Measurements from ENCODE around the gene MAP2K6.

The MAP2K6 gene

GRCh38 chr17:69423450-69423849 is 9.0 kb downstream of the MAP2K6 start:
- CTCF ChIA-PET, result no interaction called here
- POLR2A ChIA-PET, result interaction anchor here (1.5 kb wide), 1 partner anchor 9 kb away, joined by 6 read pairs; the partner anchor contains the start of gene MAP2K6
- TF ChIP-seq ELF4 (IDR thresholded peaks at IDR 0.05) (no peak), PKNOX1 (IDR thresholded peaks at IDR 0.05) (no peak), ZNF384 (IDR thresholded peaks at IDR 0.05) (no peak), HDGF (IDR thresholded peaks at IDR 0.05; ENCODE audit: borderline replicate concordance) (no peak), LEF1 (IDR thresholded peaks at IDR 0.05; ENCODE audit: borderline replicate concordance) (no peak), ARNT (IDR thresholded peaks at IDR 0.05) (no peak), L3MBTL2 (conservative IDR thresholded peaks at IDR 0.05) (no peak), SUZ12 (IDR thresholded peaks at IDR 0.05) (no peak), FOXA1 (IDR thresholded peaks at IDR 0.05) (no peak), SP1 (IDR thresholded peaks at IDR 0.05) (no peak), BHLHE40 (IDR thresholded peaks at IDR 0.05; ENCODE audit: borderline replicate concordance) (no peak), NFRKB (IDR thresholded peaks at IDR 0.05) (no peak)
- no peak for DNase-seq (ENCODE audit: extremely low spot score)

GRCh38 chr17:69424287-69425041 is 10.0 kb downstream of the MAP2K6 start:
- DNase-seq (ENCODE audit: extremely low spot score), result no peak
- CTCF ChIA-PET, result no interaction called here
- no peak for TF ChIP-seq HDGF (IDR thresholded peaks at IDR 0.05; ENCODE audit: borderline replicate concordance)
- no peak for TF ChIP-seq ARNT (IDR thresholded peaks at IDR 0.05)
- TF ChIP-seq L3MBTL2 (conservative IDR thresholded peaks at IDR 0.05), result no peak
- no peak for TF ChIP-seq FOXM1 (IDR thresholded peaks at IDR 0.05; ENCODE audit: borderline replicate concordance)
- no peak for TF ChIP-seq TARDBP (IDR thresholded peaks at IDR 0.05)
- TF ChIP-seq SP1 (IDR thresholded peaks at IDR 0.05), result no peak
- TF ChIP-seq BHLHE40 (IDR thresholded peaks at IDR 0.05; ENCODE audit: borderline replicate concordance), result no peak
- TF ChIP-seq ZNF384 (IDR thresholded peaks at IDR 0.05), result no peak
- no peak for TF ChIP-seq PKNOX1 (IDR thresholded peaks at IDR 0.05)
- no peak for TF ChIP-seq SUZ12 (IDR thresholded peaks at IDR 0.05)
- TF ChIP-seq NFRKB (IDR thresholded peaks at IDR 0.05), result no peak
- TF ChIP-seq ELF4 (IDR thresholded peaks at IDR 0.05), result no peak
- no peak for TF ChIP-seq FOXK2 (IDR thresholded peaks at IDR 0.05)
- no peak for TF ChIP-seq LEF1 (IDR thresholded peaks at IDR 0.05; ENCODE audit: borderline replicate concordance)
- TF ChIP-seq CTBP1 (IDR thresholded peaks at IDR 0.05; ENCODE audit: borderline replicate concordance), result no peak
- TF ChIP-seq FOXA1 (IDR thresholded peaks at IDR 0.05), result no peak
- POLR2A ChIA-PET, result interaction anchor here (1.5 kb wide), 1 partner anchor 10 kb away, joined by 6 read pairs; the partner anchor contains the start of gene MAP2K6

GRCh38 chr17:69425978-69426377 is 11.5 kb downstream of the MAP2K6 start:
- no peak for DNase-seq (ENCODE audit: extremely low spot score)
- TF ChIP-seq L3MBTL2 (conservative IDR thresholded peaks at IDR 0.05) (no peak), BHLHE40 (IDR thresholded peaks at IDR 0.05; ENCODE audit: borderline replicate concordance) (no peak), LEF1 (IDR thresholded peaks at IDR 0.05; ENCODE audit: borderline replicate concordance) (no peak), ARNT (IDR thresholded peaks at IDR 0.05) (no peak), SUZ12 (IDR thresholded peaks at IDR 0.05) (no peak), SP1 (IDR thresholded peaks at IDR 0.05) (no peak), ZNF384 (IDR thresholded peaks at IDR 0.05) (no peak), ELF4 (IDR thresholded peaks at IDR 0.05) (no peak), CTBP1 (IDR thresholded peaks at IDR 0.05; ENCODE audit: borderline replicate concordance) (no peak), TARDBP (IDR thresholded peaks at IDR 0.05) (no peak), HDGF (IDR thresholded peaks at IDR 0.05; ENCODE audit: borderline replicate concordance) (no peak), FOXM1 (IDR thresholded peaks at IDR 0.05; ENCODE audit: borderline replicate concordance) (no peak), FOXK2 (IDR thresholded peaks at IDR 0.05) (no peak), NFRKB (IDR thresholded peaks at IDR 0.05) (no peak)
- POLR2A ChIA-PET, result interaction anchor here (1.4 kb wide), 1 partner anchor 11 kb away, joined by 4 read pairs; the partner anchor contains the start of gene MAP2K6
- CTCF ChIA-PET, result no interaction called here

GRCh38 chr17:69427486-69428197 is 13.1 kb downstream of the MAP2K6 start:
- no peak for TF ChIP-seq HDGF (IDR thresholded peaks at IDR 0.05; ENCODE audit: borderline replicate concordance)
- no peak for TF ChIP-seq CTBP1 (IDR thresholded peaks at IDR 0.05; ENCODE audit: borderline replicate concordance)
- TF ChIP-seq LEF1 (IDR thresholded peaks at IDR 0.05; ENCODE audit: borderline replicate concordance), result no peak
- no peak for TF ChIP-seq FOXK2 (IDR thresholded peaks at IDR 0.05)
- no peak for TF ChIP-seq SP1 (IDR thresholded peaks at IDR 0.05)
- no peak for TF ChIP-seq FOXA1 (IDR thresholded peaks at IDR 0.05)
- no peak for TF ChIP-seq BHLHE40 (IDR thresholded peaks at IDR 0.05; ENCODE audit: borderline replicate concordance)
- TF ChIP-seq ELF4 (IDR thresholded peaks at IDR 0.05), result no peak
- ChIA-PET CTCF (no interaction called here), POLR2A (interaction anchor here (2.0 kb wide), 1 partner anchor 13 kb away, joined by 5 read pairs; the partner anchor contains the start of gene MAP2K6)

GRCh38 chr17:69428252-69428980 is 13.9 kb downstream of the MAP2K6 start:
- ChIA-PET CTCF (no interaction called here), POLR2A (interaction anchor here (2.0 kb wide), 1 partner anchor 14 kb away, joined by 5 read pairs; the partner anchor contains the start of gene MAP2K6)
- no peak for DNase-seq (ENCODE audit: extremely low spot score)
- TF ChIP-seq TARDBP (IDR thresholded peaks at IDR 0.05), result no peak
- TF ChIP-seq CTBP1 (IDR thresholded peaks at IDR 0.05; ENCODE audit: borderline replicate concordance), result no peak
- TF ChIP-seq BHLHE40 (IDR thresholded peaks at IDR 0.05; ENCODE audit: borderline replicate concordance), result no peak
- no peak for TF ChIP-seq FOXK2 (IDR thresholded peaks at IDR 0.05)
- TF ChIP-seq ELF4 (IDR thresholded peaks at IDR 0.05), result no peak
- no peak for TF ChIP-seq HDGF (IDR thresholded peaks at IDR 0.05; ENCODE audit: borderline replicate concordance)
- no peak for TF ChIP-seq FOXM1 (IDR thresholded peaks at IDR 0.05; ENCODE audit: borderline replicate concordance)
- TF ChIP-seq PKNOX1 (IDR thresholded peaks at IDR 0.05), result no peak
- no peak for TF ChIP-seq FOXA1 (IDR thresholded peaks at IDR 0.05)
- no peak for TF ChIP-seq SP1 (IDR thresholded peaks at IDR 0.05)
- TF ChIP-seq LEF1 (IDR thresholded peaks at IDR 0.05; ENCODE audit: borderline replicate concordance), result no peak
- TF ChIP-seq NFRKB (IDR thresholded peaks at IDR 0.05), result no peak
- TF ChIP-seq ZNF384 (IDR thresholded peaks at IDR 0.05), result no peak
- TF ChIP-seq ARNT (IDR thresholded peaks at IDR 0.05), result no peak
- no peak for TF ChIP-seq SUZ12 (IDR thresholded peaks at IDR 0.05)
- no peak for TF ChIP-seq L3MBTL2 (conservative IDR thresholded peaks at IDR 0.05)

More at GRCh38 chr17:69427486-69428197, 13.1 kb downstream of the MAP2K6 start:
- DNase-seq (ENCODE audit: extremely low spot score), result no peak
